Measurements from ENCODE around the gene ZFAND3. TPM values are rescaled to one million over a fixed set of nuclear protein-coding genes. Genes with fewer than 3 reads are reported as not detected.

ZFAND3 gene
- total and polyA plus RNA-seq, 2 experiments from 2014 or later: 16.9 to 28.2 TPM

DNA sequence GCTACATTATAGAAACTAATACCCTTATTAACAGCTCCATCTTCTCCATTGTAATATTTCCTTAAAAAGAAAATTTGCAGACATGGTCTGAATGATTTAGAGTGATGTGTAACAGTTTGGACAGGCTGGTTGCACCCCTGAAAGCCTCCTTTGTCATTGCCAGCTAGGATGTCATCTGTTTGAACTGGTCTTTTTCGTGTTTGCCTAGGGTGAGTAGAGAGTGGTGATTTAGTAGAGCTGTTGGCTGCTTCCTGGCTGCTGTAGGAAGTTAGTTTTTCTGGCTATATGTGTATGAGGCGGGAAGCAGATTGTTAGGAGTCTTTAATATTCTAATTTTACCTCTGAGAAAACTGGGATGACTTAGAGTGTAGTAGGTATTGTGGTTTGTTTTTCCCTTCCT, 101.1 kb downstream of the ZFAND3 start (continued):
- TF ChIP-seq REST (IDR thresholded peaks at IDR 0.05; ENCODE audit: unreplicated experiment) (no peak), JUNB (IDR thresholded peaks at IDR 0.05; ENCODE audit: unreplicated experiment) (no peak), POLR2AphosphoS5 (IDR thresholded peaks at IDR 0.05; ENCODE audit: low read depth) (no peak), ZNF331 (CRISPR knock-in tag; IDR thresholded peaks at IDR 0.05; ENCODE audit: low read depth) (no peak), CREB1 (CRISPR knock-in tag; IDR thresholded peaks at IDR 0.05; ENCODE audit: low read depth) (no peak), NANOG (IDR thresholded peaks at IDR 0.05; ENCODE audit: borderline replicate concordance) (no peak), ZNF114 (CRISPR knock-in tag; IDR thresholded peaks at IDR 0.05) (no peak), EZH2 (IDR thresholded peaks at IDR 0.05; ENCODE audit: low read depth, unreplicated experiment) (no peak), EZH2phosphoT487 (IDR thresholded peaks at IDR 0.05; ENCODE audit: unreplicated experiment) (no peak)
- TF ChIP-seq, protein P1, sequence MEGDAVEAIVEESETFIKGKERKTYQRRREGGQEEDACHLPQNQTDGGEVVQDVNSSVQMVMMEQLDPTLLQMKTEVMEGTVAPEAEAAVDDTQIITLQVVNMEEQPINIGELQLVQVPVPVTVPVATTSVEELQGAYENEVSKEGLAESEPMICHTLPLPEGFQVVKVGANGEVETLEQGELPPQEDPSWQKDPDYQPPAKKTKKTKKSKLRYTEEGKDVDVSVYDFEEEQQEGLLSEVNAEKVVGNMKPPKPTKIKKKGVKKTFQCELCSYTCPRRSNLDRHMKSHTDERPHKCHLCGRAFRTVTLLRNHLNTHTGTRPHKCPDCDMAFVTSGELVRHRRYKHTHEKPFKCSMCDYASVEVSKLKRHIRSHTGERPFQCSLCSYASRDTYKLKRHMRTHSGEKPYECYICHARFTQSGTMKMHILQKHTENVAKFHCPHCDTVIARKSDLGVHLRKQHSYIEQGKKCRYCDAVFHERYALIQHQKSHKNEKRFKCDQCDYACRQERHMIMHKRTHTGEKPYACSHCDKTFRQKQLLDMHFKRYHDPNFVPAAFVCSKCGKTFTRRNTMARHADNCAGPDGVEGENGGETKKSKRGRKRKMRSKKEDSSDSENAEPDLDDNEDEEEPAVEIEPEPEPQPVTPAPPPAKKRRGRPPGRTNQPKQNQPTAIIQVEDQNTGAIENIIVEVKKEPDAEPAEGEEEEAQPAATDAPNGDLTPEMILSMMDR (conservative IDR thresholded peaks at IDR 0.05; ENCODE audit: low read depth in 2 of 2): no peak
- TF ChIP-seq, protein P2, sequence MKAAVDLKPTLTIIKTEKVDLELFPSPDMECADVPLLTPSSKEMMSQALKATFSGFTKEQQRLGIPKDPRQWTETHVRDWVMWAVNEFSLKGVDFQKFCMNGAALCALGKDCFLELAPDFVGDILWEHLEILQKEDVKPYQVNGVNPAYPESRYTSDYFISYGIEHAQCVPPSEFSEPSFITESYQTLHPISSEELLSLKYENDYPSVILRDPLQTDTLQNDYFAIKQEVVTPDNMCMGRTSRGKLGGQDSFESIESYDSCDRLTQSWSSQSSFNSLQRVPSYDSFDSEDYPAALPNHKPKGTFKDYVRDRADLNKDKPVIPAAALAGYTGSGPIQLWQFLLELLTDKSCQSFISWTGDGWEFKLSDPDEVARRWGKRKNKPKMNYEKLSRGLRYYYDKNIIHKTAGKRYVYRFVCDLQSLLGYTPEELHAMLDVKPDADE (IDR thresholded peaks at IDR 0.05): no peak

DNA sequence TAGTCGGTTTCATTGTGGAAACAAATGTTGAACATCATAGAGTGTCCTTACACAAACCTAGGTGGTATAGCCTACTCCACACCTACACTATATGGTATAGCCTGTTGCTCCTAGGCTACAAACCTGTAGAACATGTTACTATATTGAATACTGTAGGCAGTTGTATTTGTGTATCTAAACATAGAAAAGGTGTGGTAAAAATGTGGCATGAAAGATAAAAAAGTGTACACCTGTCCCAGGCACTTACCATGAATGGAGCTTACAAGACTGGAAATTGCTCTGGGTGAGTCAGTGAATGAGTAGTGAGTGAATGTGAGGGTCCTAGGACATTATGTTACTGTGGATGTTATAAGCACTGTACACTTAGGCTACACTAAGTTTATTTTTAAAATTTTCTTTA, 103.0 kb downstream of the ZFAND3 start:
- Histone ChIP-seq H3K36me3 (ENCODE audit: insufficient read depth) (no peaks in the 10 kb centered on the region), H3K79me2 (replicated peaks; ENCODE audit: insufficient read depth) (peaks cover 75% of the 10 kb centered on the region), H3K27ac (ENCODE audit: low read depth) (no peak overlapping the region), H3K9me2 (ENCODE audit: insufficient read depth) (no peaks in the 10 kb centered on the region), H3F3A (replicated peaks; ENCODE audit: low read depth) (no peaks in the 10 kb centered on the region), H3K4me3 (no peak overlapping the region), H3K4me2 (no peak overlapping the region), H2AFZ (no peak overlapping the region), H3K27me3 (ENCODE audit: insufficient read depth) (no peaks in the 10 kb centered on the region), H4K20me1 (replicated peaks; ENCODE audit: insufficient read depth) (peaks cover 4% of the 10 kb centered on the region; the same call in 1 of the 2 replicates), H3K4me1 (ENCODE audit: insufficient read depth) (peaks cover 38% of the 10 kb centered on the region)
- H3K27ac Mint-ChIP-seq: no peak overlapping the region
- H3K4me3 Mint-ChIP-seq: no peak overlapping the region
- no peaks in the 10 kb centered on the region for H3K9me3 Mint-ChIP-seq
- H3K27me3 Mint-ChIP-seq (ENCODE audit: insufficient read depth, low read depth, poor library complexity): no peaks in the 10 kb centered on the region
- peaks cover 36% of the 10 kb centered on the region for H3K4me1 Mint-ChIP-seq
- no peak for DNase-seq (ENCODE audit: low spot score)
- H3K36me3 Mint-ChIP-seq (ENCODE audit: low read depth): no peaks in the 10 kb centered on the region
- ATAC-seq: no peak
- no peak for TF ChIP-seq POLR2AphosphoS5 (IDR thresholded peaks at IDR 0.05; ENCODE audit: low read depth)
- no peak for TF ChIP-seq EZH2 (IDR thresholded peaks at IDR 0.05; ENCODE audit: low read depth, unreplicated experiment)
- TF ChIP-seq, protein P3, sequence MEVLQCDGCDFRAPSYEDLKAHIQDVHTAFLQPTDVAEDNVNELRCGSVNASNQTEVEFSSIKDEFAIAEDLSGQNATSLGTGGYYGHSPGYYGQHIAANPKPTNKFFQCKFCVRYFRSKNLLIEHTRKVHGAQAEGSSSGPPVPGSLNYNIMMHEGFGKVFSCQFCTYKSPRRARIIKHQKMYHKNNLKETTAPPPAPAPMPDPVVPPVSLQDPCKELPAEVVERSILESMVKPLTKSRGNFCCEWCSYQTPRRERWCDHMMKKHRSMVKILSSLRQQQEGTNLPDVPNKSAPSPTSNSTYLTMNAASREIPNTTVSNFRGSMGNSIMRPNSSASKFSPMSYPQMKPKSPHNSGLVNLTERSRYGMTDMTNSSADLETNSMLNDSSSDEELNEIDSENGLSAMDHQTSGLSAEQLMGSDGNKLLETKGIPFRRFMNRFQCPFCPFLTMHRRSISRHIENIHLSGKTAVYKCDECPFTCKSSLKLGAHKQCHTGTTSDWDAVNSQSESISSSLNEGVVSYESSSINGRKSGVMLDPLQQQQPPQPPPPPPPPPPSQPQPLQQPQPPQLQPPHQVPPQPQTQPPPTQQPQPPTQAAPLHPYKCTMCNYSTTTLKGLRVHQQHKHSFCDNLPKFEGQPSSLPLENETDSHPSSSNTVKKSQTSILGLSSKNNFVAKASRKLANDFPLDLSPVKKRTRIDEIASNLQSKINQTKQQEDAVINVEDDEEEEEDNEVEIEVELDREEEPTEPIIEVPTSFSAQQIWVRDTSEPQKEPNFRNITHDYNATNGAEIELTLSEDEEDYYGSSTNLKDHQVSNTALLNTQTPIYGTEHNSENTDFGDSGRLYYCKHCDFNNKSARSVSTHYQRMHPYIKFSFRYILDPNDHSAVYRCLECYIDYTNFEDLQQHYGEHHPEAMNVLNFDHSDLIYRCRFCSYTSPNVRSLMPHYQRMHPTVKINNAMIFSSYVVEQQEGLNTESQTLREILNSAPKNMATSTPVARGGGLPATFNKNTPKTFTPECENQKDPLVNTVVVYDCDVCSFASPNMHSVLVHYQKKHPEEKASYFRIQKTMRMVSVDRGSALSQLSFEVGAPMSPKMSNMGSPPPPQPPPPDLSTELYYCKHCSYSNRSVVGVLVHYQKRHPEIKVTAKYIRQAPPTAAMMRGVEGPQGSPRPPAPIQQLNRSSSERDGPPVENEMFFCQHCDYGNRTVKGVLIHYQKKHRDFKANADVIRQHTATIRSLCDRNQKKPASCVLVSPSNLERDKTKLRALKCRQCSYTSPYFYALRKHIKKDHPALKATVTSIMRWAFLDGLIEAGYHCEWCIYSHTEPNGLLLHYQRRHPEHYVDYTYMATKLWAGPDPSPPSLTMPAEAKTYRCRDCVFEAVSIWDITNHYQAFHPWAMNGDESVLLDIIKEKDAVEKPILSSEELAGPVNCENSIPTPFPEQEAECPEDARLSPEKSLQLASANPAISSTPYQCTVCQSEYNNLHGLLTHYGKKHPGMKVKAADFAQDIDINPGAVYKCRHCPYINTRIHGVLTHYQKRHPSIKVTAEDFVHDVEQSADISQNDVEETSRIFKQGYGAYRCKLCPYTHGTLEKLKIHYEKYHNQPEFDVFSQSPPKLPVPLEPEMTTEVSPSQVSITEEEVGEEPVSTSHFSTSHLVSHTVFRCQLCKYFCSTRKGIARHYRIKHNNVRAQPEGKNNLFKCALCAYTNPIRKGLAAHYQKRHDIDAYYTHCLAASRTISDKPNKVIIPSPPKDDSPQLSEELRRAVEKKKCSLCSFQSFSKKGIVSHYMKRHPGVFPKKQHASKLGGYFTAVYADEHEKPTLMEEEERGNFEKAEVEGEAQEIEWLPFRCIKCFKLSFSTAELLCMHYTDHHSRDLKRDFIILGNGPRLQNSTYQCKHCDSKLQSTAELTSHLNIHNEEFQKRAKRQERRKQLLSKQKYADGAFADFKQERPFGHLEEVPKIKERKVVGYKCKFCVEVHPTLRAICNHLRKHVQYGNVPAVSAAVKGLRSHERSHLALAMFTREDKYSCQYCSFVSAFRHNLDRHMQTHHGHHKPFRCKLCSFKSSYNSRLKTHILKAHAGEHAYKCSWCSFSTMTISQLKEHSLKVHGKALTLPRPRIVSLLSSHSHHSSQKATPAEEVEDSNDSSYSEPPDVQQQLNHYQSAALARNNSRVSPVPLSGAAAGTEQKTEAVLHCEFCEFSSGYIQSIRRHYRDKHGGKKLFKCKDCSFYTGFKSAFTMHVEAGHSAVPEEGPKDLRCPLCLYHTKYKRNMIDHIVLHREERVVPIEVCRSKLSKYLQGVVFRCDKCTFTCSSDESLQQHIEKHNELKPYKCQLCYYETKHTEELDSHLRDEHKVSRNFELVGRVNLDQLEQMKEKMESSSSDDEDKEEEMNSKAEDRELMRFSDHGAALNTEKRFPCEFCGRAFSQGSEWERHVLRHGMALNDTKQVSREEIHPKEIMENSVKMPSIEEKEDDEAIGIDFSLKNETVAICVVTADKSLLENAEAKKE (CRISPR knock-in tag; IDR thresholded peaks at IDR 0.05): no peak
- TF ChIP-seq NANOG (IDR thresholded peaks at IDR 0.05; ENCODE audit: borderline replicate concordance): no peak
- TF ChIP-seq ZNF331 (CRISPR knock-in tag; IDR thresholded peaks at IDR 0.05; ENCODE audit: low read depth): no peak

Measured in GM23338 (cell line).